Tibial nerve (tissue), 3 donors: ENCODE measurements around the gene PTPRK.

Experiments
- CTCF ChIP-seq, 5 experiments: fragments of 200-600 bp in 3 of 5; fragments of 450-650 bp in 2 of 5; sonication (generic) in 3 of 5; IDR thresholded peaks; one replicate each; pipeline ENCODE4 v1.5.1; 2016 to 2019; ENCODE audit warnings: antibody characterized with exemption in 5 of 5, mild to moderate bottlenecking in 3 of 5, moderate library complexity in 2 of 5
- POLR2A ChIP-seq, 2 donors: fragments of 450-650 bp; IDR thresholded peaks; one replicate each; pipeline ENCODE4 v1.6.1; 2017; ENCODE audit warnings: antibody characterized with exemption in 2 of 2, mild to moderate bottlenecking in 2 of 2, moderate library complexity in 2 of 2

GRCh38 chr6:128333581-128334223 lies 186.7 kb downstream of the PTPRK start:
- TF ChIP-seq CTCF (IDR thresholded peaks at IDR 0.05), result no peak
- no peak for TF ChIP-seq POLR2A (IDR thresholded peaks at IDR 0.05)
